GM18498 (cell line): ENCODE measurements around the gene FBXW5.
A peak's percentile ranks its signal among the peaks of the same experiment; 100 is the strongest.

ENCODE experiments used
- ATAC-seq: cut with Tn5 transposase; IDR thresholded peaks from one replicate; pipeline ENCODE4 v1.9.1; 2021; ENCODE audit warnings: mild to moderate bottlenecking, moderate library complexity; ENCODE audit not compliant: unreplicated experiment

The FBXW5 gene

DNA sequence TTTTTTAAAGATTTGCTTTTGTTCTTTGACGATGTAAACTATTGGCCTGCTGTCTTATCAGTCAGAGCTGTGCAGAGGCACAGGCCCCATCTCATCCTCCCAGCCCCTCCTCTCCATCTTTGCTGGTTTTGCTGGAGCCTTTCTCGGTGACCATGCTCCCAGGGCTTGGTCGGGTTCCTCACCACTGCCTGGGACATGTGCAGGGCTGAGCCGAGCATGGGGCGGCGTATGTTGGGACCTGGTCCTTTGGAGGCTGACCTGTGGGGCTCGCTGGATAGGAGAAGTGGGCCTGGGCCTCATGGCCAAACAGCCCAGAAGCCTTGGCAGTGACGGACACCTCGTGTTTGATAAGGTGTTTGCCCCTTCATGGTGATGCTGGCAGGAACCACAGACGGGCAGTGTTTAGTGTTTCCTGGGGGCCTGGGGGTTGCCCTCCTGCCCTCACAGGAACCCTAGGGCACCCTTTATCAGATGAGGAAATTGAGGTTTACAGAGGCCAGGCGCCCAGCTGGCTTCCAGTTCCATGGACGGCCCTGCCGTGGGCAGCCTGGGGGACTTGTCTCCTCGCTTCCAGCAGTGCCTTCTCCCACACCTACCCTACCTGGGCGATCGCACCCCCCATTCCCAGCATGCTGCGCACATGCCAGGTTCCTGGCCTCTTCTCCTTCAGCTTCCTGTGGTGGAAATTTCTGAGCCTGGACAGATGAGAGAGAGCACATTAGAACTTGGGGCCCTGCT lies 30.7 kb downstream of the FBXW5 start:
- ATAC-seq = no peak

DNA sequence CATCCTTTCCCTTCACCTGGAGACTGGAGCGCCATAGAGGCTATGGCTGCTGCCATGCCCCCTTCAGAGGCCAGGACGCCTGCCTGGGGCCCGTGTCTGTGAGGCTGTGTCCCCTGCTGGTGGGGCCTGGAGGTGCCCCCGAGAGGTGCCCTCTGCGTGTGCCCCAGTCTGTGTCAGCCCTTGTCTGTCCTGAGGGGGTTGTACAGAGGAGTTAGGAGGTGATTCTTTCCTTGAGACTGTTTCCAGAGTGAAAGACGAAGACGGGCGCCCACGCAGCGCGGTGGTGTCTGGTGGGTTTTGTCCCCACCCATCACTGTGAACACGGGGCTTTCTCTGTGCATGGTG lies 33.7 kb downstream of the FBXW5 start:
- ATAC-seq = no peak

DNA sequence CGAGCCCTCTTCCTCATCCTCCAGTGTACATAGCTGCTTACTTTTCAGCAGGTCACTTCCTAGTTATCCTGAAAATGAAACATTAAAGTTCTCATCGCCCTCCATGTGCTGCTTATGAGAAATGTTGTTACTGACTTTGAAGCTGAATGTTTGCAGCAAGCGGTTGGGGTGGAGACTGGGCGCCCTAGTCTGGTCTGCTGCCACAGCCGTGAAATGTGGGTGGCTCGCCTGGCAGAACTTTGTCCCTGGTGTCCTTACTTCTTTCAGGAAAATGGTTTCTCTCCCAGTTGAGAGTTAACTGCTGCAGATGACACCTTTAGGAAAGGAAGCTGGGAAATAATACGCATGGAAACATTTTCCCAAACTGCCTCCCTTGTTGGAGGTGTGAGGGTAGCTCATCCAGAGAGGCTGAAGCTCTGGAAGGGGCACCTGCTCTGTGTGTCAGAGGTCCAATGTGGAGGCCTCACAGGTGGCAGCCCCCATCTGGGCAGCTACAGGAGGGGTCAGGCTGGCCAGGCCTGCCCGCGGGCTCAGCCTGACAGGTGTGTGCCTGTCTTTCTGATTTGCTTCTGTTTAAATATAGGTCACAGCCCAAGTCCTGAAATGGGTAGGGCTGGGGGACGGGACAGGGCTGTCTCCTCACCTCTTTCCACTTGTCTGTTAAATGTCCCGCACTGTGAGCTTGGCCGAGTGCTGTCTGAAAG lies 34.2 kb downstream of the FBXW5 start:
- ATAC-seq = no peak

DNA sequence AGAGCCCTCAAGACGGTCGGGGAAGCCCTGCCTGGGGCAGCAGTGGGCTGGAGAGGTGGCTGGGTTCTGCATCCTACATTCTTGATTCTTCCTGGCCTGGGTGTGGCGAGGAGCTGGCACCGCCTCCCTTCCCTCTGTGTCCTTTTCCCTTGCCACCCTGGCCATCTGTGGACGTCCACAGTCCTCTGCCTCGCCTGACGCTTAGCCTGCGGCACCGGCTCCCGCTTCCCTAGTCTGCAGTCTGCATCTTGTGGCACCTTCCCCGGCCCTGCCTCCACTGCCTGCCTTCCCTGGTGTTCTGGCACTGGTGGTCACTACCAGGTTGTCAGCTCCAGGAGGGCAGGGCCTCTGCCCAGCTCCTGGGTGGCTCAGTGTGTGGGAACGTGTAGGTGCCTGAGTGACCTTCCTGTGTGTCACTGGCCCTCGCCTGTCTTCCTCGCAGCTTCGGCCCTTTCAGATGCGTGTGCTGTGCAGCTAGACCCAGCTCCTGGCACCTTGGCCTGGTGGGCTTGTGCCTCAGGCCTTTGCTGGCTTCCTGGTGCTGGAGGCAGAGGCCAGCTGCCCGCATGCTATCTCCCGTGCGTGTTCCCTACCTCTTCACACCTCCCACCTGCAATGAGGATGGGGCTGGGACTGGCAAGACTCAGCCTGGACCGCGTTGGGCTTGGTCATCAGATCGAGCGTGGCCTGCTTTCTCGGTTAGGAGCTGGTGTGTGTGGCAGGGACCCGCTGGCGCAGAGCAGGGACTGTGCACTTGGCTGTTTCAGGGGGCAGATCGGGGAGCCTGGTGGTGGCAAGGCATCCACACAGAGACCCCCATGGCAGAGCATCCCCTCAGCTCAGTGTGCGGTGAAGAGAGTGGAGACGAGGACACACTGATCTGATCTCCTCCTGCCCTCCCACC lies 37.3 kb downstream of the FBXW5 start:
- no peak for ATAC-seq

DNA sequence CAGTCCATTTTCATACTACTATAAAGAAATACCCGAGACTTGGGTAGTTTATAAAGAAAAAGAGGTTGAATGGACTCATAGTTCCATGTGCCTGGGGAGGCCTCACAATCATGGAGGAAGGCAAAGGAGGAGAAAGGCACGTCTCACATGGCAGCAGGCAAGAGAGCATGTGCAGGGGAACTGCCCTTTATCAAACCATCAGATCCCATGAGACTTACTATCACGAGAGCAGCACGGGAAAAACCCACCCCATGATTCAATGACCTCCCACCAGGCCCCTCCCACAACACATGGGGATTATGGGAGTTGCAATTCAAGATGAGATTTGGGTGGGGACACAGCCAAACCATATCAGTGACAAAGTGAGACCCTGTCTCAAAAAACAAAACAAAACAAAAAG lies 38.3 kb downstream of the FBXW5 start:
- no peak for ATAC-seq

DNA sequence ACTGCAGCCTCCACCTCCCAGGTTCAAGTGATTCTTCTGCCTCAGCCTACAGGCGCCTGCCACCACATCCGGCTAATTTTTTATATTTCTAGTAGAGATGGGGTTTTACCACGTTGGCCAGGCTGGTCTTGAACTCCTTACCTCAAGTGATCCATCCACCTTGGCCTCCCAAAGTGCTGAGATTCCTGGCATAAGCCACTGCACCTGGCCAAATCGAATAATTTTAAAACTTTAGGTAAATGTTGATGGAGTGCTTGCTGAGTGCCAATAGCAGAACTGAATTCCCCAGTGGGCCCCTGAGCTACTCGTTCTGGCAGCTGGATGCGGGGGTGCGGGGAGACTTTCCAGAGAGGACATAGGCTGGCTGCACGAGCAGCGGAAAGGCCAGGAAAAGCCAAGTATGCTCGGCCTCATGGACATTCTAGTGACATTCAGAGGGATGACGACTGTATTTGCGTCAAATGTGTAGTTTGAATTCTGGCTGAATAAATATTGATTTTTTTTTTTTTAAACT lies 41.4 kb downstream of the FBXW5 start:
- no peak for ATAC-seq

DNA sequence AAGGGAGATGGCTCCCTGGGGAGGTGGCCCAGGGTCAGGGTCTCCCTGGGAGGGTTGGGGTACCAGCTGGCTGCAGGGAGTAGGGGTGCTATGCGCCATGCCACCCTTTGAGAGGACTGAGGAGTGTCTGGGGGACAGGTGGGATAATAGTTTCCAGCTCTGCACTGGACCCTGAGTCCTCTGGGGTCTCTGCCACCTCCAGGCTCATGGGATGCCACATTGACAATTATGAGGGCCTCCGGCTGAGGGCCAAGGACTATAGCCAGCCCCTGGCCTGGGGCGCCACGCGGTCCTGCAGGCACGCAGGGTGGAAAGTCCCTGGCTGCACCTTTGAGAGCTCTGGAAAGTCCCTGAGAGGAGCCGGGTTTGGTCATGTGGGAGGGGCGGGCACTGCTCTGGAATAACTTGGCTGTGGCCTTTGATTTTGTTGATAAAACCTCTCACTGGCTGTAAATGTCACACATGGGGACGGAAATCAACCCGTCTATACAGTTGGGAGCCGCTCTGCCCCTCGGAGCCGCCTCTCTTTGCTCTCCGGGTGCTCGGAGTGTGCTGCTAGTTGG lies 42.2 kb downstream of the FBXW5 start:
- ATAC-seq = peak; percentile 63

DNA sequence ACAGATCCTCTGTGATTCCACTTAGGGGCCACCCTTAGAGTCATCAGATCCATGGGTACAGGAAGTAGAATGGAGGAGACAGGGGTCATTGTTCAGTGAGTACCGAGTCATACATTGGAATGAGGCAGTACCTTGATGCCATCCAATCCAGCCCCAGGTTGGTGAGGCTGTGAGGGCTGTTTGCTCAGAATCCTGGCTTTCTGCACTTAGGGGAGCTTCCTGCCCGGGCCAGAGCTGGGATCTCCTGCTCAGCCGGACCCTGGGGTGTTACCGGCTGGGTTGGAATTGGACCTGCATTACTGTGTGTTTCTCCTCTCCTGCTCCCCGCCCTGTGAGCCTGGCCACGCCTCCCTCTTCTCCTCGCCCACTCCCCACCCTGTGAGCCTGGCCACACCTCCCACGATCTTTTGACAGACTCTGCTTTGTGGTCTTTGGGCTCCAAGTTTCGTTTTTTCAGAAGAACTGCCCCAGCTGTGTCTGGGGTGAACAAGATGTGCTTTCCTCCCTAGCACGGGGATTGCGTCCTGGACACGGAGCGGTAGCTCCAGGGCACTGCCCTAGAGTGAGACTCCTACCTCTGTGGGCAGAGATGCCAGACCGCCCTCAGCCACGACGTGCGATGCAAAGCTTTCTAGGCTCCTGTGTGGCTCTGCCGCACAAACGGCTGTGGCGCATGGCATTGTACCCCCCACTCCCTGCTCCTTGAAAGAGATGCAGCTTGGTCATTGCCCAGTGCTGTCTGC lies 42.9 kb downstream of the FBXW5 start:
- peak; percentile 47 for ATAC-seq

DNA sequence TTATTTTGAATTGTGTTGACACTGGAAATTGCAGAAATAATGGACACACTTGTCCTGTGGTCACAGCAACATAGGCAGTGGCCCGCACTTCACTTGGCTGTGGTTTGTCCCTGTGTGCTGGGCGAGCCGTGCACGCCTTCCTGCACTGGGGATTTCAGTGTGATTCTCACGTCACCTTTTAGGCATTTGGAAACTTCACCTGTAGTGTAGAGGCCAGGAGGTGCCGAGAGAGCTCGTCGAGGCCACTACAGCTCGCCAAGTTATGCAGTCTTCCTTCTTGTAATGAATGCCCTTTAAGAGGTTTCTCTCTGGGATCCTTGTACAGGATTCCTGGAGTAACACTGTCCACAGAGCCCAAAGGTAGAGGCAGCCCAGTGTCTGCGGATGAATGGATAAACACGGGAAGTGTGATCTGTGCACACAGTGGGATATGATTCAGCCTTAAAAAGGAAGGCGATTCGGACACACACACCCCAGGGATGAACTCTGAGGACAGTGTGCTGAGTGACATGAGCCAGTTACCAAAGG lies 43.5 kb downstream of the FBXW5 start:
- ATAC-seq = no peak

DNA sequence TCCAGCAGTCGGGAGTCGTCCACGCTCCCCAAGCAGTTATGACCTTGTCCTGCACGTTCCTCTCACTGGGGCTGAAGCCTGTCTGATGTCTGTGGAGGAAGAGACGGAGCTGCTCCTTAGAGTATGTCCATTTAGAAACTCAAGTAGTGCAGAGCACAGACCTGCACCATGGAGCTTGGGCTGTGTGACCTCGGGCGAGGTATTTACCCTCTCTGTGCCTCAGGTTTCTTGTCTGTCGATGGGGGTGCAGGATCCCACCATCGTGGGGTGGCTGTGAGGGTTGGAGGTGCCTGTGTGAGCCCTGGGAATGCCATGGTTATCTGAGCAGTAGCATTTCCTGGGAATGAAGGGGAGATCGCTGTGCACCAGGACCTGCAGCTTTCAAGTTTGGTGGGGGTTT lies 44.0 kb downstream of the FBXW5 start:
- no peak for ATAC-seq

DNA sequence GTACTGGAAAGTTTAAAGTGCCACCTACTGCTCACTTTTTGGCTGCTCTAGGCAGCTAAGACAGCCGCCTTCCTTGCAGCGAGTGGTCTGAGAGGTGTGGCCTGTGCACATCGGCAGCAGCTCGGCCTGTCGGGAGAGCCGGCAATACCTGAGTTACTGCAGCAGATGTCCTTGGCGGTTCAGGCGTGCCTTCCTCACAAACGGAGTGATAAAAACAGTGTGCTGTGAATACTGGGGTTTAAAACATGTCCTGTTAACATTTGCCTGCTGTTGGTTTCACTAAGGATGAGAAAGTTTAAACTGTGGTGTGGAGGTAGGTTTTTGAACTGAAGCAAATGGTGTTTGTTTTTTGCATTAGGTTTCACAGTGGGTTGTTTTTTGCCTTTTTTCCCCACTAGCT lies 45.3 kb downstream of the FBXW5 start:
- ATAC-seq = no peak

DNA sequence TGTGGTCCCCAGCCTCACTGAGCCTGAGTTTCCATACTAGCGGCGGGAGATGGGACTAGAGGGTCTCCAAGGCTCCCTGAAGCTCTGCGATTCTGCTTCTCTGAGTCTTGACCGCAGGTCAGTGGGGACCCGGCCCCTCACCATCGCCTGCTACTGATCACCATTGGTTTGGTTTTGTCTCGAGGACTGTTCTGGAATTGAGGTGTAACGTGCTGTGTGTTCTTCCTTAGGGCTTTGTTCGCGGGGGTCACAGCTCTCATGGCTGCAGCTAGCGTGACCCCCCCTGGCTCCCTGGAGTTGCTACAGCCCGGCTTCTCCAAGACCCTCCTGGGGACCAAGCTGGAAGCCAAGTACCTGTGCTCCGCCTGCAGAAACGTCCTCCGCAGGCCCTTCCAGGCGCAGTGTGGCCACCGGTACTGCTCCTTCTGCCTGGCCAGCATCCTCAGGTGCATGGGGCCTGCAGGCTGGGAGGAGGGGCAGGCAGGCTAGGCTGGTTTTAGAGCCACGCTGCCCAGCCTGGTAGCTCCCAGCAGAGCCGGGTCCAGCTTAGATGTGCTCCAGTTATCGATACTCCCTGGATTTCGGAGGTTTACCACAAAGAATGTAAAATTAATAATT lies 45.9 kb downstream of the FBXW5 start:
- no peak for ATAC-seq

DNA sequence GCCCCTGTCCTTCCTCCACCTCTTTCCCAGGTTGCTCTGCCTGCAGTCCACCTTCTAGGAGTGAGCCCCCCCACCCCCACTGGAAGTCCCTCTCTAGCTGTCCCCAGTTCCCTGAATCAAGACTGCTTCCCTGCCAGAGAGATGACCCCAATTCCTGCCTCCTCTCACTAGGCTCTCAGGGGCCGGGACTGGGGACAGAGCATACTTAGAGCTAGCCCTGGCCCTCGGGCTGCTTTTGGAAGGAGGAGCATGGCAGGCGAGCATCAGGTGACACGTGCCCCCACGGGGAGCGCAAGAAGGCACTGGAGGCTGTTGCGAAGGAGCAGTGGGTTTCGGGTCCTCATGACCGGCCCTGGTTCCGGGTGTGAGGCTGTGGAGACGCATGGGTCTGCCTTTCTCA lies 48.5 kb downstream of the FBXW5 start:
- no peak for ATAC-seq

DNA sequence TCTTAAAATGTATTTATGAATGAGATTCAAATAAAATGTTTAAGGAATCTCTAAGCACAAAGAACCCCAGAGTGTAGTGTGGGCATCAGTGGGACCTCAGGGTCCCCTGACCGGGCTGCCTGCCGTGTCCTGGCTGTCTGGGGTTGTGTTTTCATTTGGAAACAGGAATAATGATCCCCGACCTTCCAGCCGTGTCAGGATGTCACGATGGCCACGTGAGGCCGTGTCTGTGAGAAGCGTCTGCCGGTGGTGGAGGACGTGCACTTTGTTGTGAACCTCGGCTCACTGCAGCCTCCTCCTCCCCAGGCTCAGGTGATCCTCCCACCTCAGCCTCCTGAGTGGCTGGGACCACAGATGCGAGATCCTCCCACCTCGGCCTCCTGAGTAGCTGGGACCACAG lies 53.9 kb downstream of the FBXW5 start:
- no peak for ATAC-seq
